GM19240 (cell line): ENCODE results near the gene DAZAP1.

Source experiments
- DNase-seq: peaks from one replicate; pipeline ENCODE4 v3.0.0; 2011; ENCODE audit warnings: low spot score; ENCODE audit not compliant: insufficient read length

DAZAP1 gene

GRCh38 chr19:1424192-1424955 lies 17.0 kb downstream of the DAZAP1 start:
- no peak for DNase-seq

GRCh38 chr19:1425102-1425837 lies 17.9 kb downstream of the DAZAP1 start:
- no peak for DNase-seq

GRCh38 chr19:1425902-1426301 lies 18.5 kb downstream of the DAZAP1 start:
- no peak for DNase-seq

GRCh38 chr19:1426736-1427135 lies 19.4 kb downstream of the DAZAP1 start:
- DNase-seq, result no peak

- no peak for DNase-seq
These were observed 20.0 kb downstream of the DAZAP1 start for GRCh38 chr19:1427221-1427920.

- DNase-seq, result no peak
These were observed 21.5 kb downstream of the DAZAP1 start for GRCh38 chr19:1428738-1429391.

GRCh38 chr19:1429750-1430149 lies 22.4 kb downstream of the DAZAP1 start:
- no peak for DNase-seq

- no peak for DNase-seq
These were observed 22.9 kb downstream of the DAZAP1 start for GRCh38 chr19:1430246-1430645.

- DNase-seq, result no peak
These were observed 24.5 kb downstream of the DAZAP1 start for GRCh38 chr19:1431759-1432506.

GRCh38 chr19:1432507-1432887 lies 25.1 kb downstream of the DAZAP1 start:
- DNase-seq, result no peak

- no peak for DNase-seq
These were observed 26.0 kb downstream of the DAZAP1 start for GRCh38 chr19:1433119-1434039.

GRCh38 chr19:1434040-1434366 lies 26.6 kb downstream of the DAZAP1 start:
- no peak for DNase-seq

- DNase-seq, result no peak
These were observed 27.2 kb downstream of the DAZAP1 start for GRCh38 chr19:1434577-1435060.

- DNase-seq, result no peak
These were observed 28.1 kb downstream of the DAZAP1 start for GRCh38 chr19:1435378-1435989.

- no peak for DNase-seq
These were observed 30.2 kb downstream of the DAZAP1 start for GRCh38 chr19:1437609-1438008.

GRCh38 chr19:1438035-1438932 lies 30.9 kb downstream of the DAZAP1 start, which contains the start of gene RPS15:
RPS15 (plus strand) TSS chr19:1438396; CDS start chr19:1438426, 30 bp downstream.
- peak; percentile 98 for DNase-seq

GRCh38 chr19:1438933-1439354 lies 31.6 kb downstream of the DAZAP1 start:
- no peak for DNase-seq
